Measurements from ENCODE around the gene RAB23.
A peak's percentile ranks its signal among the peaks of the same experiment; 100 is the strongest.

RAB23 gene

GRCh38 chr6:57177545-57178265 lies 44.4 kb downstream of the RAB23 start:
- no peak for DNase-seq

- no peak for DNase-seq
Observed at GRCh38 chr6:57174511-57174907, 47.6 kb downstream of the RAB23 start.

DNA sequence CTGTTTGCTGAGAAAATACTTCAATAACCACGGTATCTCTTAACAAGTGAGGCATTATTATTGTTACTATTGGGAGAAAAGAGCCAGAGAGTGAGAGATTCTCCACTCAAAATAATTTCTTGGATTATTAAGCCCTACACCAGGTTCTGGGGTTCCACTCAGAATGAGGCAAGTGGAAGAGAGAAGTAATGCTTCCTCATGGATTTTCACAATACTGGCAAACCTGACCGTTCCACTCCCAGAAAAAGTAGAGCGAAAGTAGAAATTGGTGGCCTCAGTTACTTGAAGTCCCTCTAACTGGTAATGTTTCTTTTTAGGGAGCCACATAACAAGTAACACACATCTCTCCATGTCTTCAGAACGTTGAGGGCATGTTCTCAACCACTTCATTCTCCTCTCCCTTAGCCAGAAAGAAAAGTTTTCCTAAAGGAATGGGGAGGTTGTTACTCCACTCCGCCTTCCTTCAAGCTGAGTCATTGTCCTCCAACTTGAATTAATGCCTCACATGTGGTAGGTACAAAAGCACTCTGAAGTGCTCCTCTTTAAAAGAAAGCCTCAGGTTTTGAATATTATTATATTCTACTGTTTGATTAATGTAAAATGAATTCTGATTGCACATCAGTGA lies 48.1 kb downstream of the RAB23 start:
- DNase-seq, result peak; percentile 9

DNA sequence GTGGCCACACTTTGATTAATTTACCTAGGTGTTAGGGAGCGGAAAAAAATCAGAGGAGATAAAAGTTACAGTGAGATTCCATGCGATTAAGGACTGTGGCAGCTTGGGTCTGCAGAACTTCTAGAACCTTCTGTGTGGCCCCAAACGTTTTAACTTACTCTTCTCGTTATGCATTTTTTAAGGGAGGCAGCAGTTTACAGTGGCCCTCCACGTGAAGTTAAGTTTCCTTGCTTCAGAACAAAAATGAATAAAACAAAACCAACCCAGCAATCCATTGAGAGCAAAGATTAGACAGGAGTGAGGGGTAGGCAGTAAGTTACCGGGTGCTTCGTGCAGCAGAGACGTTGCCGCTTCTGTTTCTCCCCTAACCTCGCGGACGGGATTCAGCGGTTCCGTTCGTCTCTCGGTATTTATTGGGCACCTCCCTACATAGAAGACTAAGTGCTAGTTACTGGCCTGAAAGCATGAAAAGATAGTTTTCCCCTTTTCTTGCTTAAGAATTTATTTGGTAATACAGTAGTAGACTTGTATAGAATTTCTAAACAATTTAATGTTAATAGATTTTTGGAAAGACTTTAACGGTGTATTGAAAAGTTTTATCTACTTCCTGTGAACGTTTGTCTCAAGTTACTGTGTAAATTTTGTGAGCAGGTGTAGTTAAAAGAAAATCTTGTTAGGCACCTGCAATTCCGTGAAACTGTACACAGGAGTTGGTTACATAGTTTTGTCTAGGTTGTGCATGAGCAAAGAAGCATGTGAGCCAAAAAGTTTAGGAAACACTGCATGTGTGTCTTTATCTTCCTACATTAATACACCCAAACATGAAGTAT lies 48.8 kb downstream of the RAB23 start:
- no peak for DNase-seq

DNA sequence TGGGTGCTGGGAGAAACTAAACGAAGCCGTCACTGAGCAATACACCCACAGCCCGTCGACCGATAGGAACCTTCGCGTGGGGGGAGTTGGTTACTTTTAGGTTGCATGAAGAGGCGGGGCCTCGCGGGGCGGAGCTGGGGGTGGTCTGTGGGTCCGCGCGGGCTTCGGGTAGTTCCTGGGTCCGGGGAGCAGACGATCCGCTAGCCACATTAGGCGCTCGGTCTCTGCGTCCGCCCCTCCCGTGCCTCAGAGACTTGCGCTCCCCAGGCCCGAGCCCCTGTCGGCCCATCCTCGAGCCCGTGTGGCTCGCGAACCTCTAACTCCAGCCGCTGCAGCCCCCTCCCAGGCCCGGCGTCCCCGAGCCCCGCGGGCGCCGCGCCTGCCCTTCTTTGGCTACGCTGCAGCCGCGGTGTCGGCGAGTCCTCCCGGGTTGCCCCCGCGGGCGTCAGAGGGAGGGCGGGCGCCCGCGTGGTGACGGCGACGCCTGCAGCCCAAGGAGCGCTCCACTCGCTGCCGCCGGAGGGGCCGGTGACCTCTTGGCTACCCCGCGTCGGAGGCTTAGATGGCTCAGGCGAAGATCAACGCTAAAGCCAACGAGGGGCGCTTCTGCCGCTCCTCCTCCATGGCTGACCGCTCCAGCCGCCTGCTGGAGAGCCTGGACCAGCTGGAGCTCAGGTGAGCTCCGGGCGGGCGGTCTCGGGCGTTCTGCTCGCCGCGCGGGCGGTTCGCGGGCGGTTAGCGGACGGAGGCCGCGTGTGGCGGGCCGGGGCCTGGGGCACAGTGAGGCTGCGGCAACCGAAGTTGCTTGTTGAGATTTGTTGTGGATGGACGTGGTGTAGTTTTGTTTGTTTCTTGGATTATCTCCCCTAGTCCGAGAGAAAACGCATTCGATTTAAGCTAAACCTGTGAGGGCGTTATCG lies 49.7 kb downstream of the RAB23 start, which contains the start of gene BAG2:
Gene BAG2 (plus strand): TSS at position 191 of the 920 bp plus-strand sequence. CDS start 372 bp downstream, at position 563.
- DNase-seq, result peak; percentile 95

- DNase-seq, result no peak
Observed at GRCh38 chr6:57165080-57165479, 57.0 kb downstream of the RAB23 start.

DNA sequence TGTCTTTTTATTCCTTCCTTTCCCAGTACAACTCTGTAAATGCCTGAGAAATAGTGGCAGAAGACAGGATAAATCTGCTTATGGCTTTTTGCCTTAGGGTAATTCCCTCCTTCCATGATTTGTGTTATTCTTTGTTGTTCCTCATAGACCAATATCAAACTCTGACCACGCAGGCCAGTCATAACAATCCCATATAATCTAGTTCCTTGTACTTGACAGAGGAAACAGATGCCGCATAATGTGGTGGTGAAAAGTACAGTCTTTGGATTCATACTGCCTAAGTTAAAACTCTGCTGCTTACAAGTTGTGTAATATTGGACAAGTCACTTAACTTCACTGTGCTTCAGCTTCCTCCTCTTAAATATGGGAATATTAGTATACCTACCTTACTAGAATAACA lies 58.2 kb downstream of the RAB23 start:
- no peak for DNase-seq

DNA sequence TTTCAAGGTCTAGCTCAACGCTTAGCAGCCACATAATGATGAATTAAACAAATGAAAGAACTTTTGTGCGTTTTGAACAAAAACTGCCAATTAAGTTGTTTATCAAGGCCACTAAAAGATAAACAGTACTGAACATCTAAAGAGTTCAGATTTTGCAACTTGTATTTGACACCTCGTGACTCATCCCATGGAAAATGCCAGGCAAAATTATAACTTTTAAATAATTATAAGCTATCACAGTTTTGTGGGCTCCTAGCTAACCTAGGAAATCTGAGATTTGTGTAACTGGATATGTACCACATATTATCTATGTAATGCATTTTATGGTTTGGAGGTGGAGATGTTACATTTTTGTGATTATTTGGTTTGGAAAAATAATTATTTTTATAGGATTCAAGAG lies 59.6 kb downstream of the RAB23 start:
- DNase-seq, result no peak

- no peak for DNase-seq
Observed at GRCh38 chr6:57162028-57162427, 60.1 kb downstream of the RAB23 start.

- no peak for DNase-seq
Observed at GRCh38 chr6:57159127-57159526, 63.0 kb downstream of the RAB23 start.

DNA sequence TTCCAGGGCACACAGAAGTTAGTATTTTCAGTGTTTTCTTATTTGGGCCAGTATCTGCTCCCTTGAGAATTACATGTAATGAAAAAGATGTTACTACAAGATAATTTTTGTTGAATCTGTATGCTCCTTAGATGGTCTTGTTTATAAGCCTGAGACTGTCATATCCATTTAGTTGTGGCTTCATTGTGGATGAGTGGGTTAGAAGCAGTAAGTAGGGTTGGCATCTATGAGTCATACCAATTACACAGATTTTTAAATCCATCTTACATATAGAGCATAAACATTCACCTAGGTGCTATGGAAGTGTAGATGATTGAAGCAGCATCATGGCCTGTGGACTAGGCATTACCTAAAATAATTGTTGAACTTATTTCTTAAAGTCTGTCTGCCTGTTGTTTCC lies 63.4 kb downstream of the RAB23 start:
- DNase-seq, result no peak

- DNase-seq, result no peak
Observed at GRCh38 chr6:57147955-57148858, 73.9 kb downstream of the RAB23 start.

- DNase-seq, result no peak
Observed at GRCh38 chr6:57147401-57147800, 74.7 kb downstream of the RAB23 start.

DNA sequence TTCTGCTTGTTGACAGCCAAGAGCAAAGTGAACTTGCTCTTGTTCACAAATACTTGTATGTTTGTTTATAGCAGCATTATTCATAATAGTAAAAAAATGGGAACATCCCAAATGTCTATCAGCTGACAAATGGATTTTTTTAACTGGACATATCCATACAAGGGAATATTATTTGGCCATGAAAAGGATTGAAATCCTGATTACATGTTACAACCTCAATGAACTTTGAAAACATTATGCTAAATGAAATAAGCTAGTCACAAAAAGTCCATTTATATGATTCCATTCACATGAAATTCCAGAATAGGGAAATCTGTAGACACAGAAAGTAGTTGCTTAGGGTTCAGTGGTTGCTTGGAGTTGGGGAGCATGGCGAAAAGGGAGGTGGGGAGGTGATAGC lies 78.4 kb downstream of the RAB23 start:
- no peak for DNase-seq

DNA sequence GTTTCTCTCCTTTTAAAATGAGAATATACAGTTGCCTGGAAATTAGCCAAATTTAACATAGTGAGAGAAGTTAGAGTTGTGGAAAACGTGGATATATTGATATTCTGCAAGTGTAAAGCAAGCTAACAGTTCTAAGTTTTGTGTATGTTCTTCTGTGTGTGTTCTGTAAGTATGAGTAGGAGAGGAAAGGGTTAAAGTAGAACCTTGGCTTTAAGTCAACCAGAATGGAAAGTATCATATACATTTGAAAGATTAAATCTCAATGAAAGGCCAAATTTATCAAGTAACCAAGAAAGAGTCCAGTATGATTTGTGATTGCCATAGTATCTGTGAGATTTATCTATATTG lies 80.0 kb downstream of the RAB23 start:
- DNase-seq, result no peak

GRCh38 chr6:57141451-57142177 lies 80.5 kb downstream of the RAB23 start:
- no peak for DNase-seq

GRCh38 chr6:57138026-57138425 lies 84.1 kb downstream of the RAB23 start:
- DNase-seq, result no peak

DNA sequence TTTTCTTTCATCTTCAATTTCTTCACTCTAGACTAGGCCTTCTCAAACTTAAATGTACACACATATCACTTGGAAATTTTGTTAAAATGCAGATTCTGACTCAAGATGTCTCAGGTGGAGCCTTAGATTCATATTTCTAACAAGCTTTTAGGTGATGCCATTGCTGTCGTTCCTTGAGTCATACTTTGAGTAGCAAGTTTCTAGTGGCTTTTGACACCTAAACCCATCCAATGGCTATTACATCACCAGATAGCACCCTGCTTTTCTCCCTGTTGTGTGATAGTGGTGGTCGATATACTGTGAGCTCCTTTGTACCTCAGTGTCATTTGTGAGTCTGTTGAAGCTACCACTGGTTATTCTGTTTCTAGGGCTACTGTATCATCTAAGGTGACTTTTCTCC lies 84.8 kb downstream of the RAB23 start:
- no peak for DNase-seq

Measured in retina (tissue), 1 donor.